ENCODE measurements around the gene LRFN2. TPM values are rescaled to one million over a fixed set of nuclear protein-coding genes. Genes with fewer than 3 reads are reported as not detected.

The LRFN2 gene
- total RNA-seq, 1 experiment from 2014 or later: 26.6 TPM

GRCh38 chr6:40349123-40349900, 237.9 kb downstream of the LRFN2 start:
- TF ChIP-seq EZH2 (IDR thresholded peaks at IDR 0.05; ENCODE audit: borderline replicate concordance, low read depth, low read length, poor library complexity, severe bottlenecking): no peak
- TF ChIP-seq CTCF (conservative IDR thresholded peaks at IDR 0.05; ENCODE audit: low read depth, low read length): no peak
- peaks cover 22% of the 10 kb centered on the region for H3K4me1 ChIP-seq (ENCODE audit: insufficient read depth, low read length, poor library complexity, severe bottlenecking)
- intact Hi-C loops (cut with micrococcal nuclease; ENCODE audit: unreplicated experiment): no loop called here
- CTCF ChIA-PET: no interaction called here
- no peaks in the 10 kb centered on the region for H3K9me3 ChIP-seq (ENCODE audit: low read depth, low read length, poor library complexity, severe bottlenecking)
- no TSS peak for BruUV-seq (replicated peaks)
- peak; percentile 48 for DNase-seq (ENCODE audit: low spot score)
- H3K27ac ChIP-seq (ENCODE audit: low read depth, low read length, poor library complexity, severe bottlenecking): no peak overlapping the region
- no peak overlapping the region for H3K4me3 ChIP-seq (ENCODE audit: low read depth, low read length, poor library complexity, severe bottlenecking)
- POLR2A ChIA-PET (ENCODE audit: low non-redundant PET): no interaction called here
- H3K27me3 ChIP-seq (replicated peaks; ENCODE audit: insufficient read depth, low read depth, low read length, poor library complexity): no peaks in the 10 kb centered on the region
- no peaks in the 10 kb centered on the region for H3K36me3 ChIP-seq (ENCODE audit: insufficient read depth, low read length, poor library complexity, severe bottlenecking)

- Histone ChIP-seq H3K4me1 (ENCODE audit: insufficient read depth, low read length, poor library complexity, severe bottlenecking) (peaks cover 29% of the 10 kb centered on the region), H3K27me3 (replicated peaks; ENCODE audit: insufficient read depth, low read depth, low read length, poor library complexity) (no peaks in the 10 kb centered on the region), H3K9me3 (ENCODE audit: low read depth, low read length, poor library complexity, severe bottlenecking) (no peaks in the 10 kb centered on the region), H3K27ac (ENCODE audit: low read depth, low read length, poor library complexity, severe bottlenecking) (peak overlapping the region; percentile 18), H3K36me3 (ENCODE audit: insufficient read depth, low read length, poor library complexity, severe bottlenecking) (no peaks in the 10 kb centered on the region), H3K4me3 (ENCODE audit: low read depth, low read length, poor library complexity, severe bottlenecking) (no peak overlapping the region)
- intact Hi-C loops (cut with micrococcal nuclease; ENCODE audit: unreplicated experiment): no loop called here
- TF ChIP-seq CTCF (conservative IDR thresholded peaks at IDR 0.05; ENCODE audit: low read depth, low read length) (no peak), EZH2 (IDR thresholded peaks at IDR 0.05; ENCODE audit: borderline replicate concordance, low read depth, low read length, poor library complexity, severe bottlenecking) (no peak)
- BruUV-seq (replicated peaks): no TSS peak
- ChIA-PET POLR2A (ENCODE audit: low non-redundant PET) (no interaction called here), CTCF (no interaction called here)
- DNase-seq (ENCODE audit: low spot score): no peak
These were observed 238.6 kb downstream of the LRFN2 start for GRCh38 chr6:40348591-40348990.

GRCh38 chr6:40347571-40348011, 239.6 kb downstream of the LRFN2 start:
- POLR2A ChIA-PET (ENCODE audit: low non-redundant PET): no interaction called here
- H3K27me3 ChIP-seq (replicated peaks; ENCODE audit: insufficient read depth, low read depth, low read length, poor library complexity): no peaks in the 10 kb centered on the region
- H3K4me1 ChIP-seq (ENCODE audit: insufficient read depth, low read length, poor library complexity, severe bottlenecking): peaks cover 39% of the 10 kb centered on the region
- peak overlapping the region; percentile 18 for H3K27ac ChIP-seq (ENCODE audit: low read depth, low read length, poor library complexity, severe bottlenecking)
- no peak overlapping the region for H3K4me3 ChIP-seq (ENCODE audit: low read depth, low read length, poor library complexity, severe bottlenecking)
- no TSS peak for BruUV-seq (replicated peaks)
- intact Hi-C loops (cut with micrococcal nuclease; ENCODE audit: unreplicated experiment): no loop called here
- CTCF ChIA-PET: no interaction called here
- DNase-seq (ENCODE audit: low spot score): no peak
- H3K9me3 ChIP-seq (ENCODE audit: low read depth, low read length, poor library complexity, severe bottlenecking): no peaks in the 10 kb centered on the region
- no peaks in the 10 kb centered on the region for H3K36me3 ChIP-seq (ENCODE audit: insufficient read depth, low read length, poor library complexity, severe bottlenecking)
- TF ChIP-seq EZH2 (IDR thresholded peaks at IDR 0.05; ENCODE audit: borderline replicate concordance, low read depth, low read length, poor library complexity, severe bottlenecking) (no peak), CTCF (conservative IDR thresholded peaks at IDR 0.05; ENCODE audit: low read depth, low read length) (no peak)
